Measurements from ENCODE around the gene RDH13. TPM values are rescaled to one million over a fixed set of nuclear protein-coding genes. Genes with fewer than 3 reads are reported as not detected.
"Not testable (repeated sequence)": the region's sequence is repeated elsewhere in the genome, so short reads cannot be mapped to it uniquely, and the experiment has no call there.

The RDH13 gene
- total RNA-seq, 2 donors from 2014 or later = 11.5 to 13.8 TPM

DNA sequence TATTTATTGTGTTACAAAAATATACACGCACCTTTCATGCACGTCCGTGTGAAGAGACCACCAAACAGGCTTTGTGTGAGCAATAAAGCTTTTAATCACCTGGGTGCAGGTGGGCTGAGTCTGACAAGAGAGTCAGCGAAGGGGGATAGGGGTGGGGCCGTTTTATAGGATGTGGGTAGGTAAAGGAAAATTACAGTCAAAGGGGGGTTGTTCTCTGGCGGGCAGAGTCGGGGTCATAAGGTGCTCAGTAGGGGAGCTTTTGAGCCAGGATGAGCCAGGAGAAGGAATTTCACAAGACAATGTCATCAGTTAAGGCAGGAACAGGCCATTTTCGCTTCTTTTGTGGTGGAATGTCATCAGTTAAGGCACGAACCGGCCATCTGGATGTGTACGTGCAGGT, 56.2 kb downstream of the RDH13 start:
- not testable (repeated sequence) for H3K27ac Mint-ChIP-seq; ATAC-seq (replicated peaks in 1 of 2); H3K27me3 Mint-ChIP-seq (ENCODE audit: low read depth); DNase-seq
- Mint-ChIP-seq H3K9me3 (peaks cover 27 to 31% of the 10 kb centered on the region in 2 donors), H3K4me1 (ENCODE audit: low read depth) (peaks cover 17% of the 10 kb centered on the region), H3K36me3 (ENCODE audit: insufficient read depth in 2 of 2) (peaks cover 39 to 54% of the 10 kb centered on the region in 2 donors), H3K4me3 (peak overlapping the region; percentile 25 to 52)

DNA sequence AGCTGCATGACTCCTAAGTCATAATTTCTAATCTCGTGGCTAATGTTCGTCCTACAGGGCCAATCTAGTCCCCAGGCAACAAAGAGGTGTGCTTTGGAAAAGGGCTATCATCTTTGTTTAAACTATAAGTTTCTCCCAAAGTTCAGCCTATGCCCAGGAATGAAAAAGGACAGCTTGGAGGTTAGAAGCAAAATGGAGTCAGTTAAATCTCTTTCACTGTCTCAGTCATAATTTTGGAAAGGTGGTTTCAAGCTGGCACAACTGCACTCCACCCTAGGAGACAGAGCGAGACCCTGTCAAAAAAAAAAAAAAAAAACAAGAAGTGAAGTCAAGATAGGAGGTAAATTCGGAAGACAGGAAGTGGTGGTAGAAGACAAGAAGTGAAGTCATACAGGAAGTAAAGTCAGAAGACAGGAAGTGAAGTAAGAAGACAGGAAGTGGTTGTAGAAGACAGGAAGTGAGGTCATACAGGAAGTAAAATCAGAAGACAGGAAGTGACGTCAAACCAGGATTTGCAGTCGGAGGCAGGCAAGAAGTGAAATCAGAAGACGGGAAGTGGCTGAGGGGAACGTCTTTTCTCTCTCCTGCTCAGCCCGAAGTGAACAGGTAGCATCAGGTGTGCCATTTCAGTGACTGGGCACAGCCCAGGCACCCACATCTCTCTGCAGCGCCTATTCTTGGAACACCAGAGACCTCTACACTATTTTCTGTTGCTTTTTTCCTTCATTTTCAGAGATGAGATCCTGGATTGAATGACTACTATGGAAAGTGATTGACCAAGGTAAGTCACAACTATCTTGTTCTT, 57.1 kb downstream of the RDH13 start:
- H3K27me3 Mint-ChIP-seq (ENCODE audit: low read depth) = no peaks in the 10 kb centered on the region
- DNase-seq = peak; percentile 43 to 53
- peak overlapping the region; percentile 63 to 77 for H3K4me3 Mint-ChIP-seq
- peaks cover 17% of the 10 kb centered on the region for H3K4me1 Mint-ChIP-seq (ENCODE audit: low read depth)
- peaks cover 38 to 50% of the 10 kb centered on the region in 2 donors for H3K36me3 Mint-ChIP-seq (ENCODE audit: insufficient read depth in 2 of 2)
- H3K27ac Mint-ChIP-seq = peak overlapping the region; percentile 61
- H3K9me3 Mint-ChIP-seq = peaks cover 27% of the 10 kb centered on the region in 2 donors
- ATAC-seq (replicated peaks in 1 of 2) = peak; percentile 99

DNA sequence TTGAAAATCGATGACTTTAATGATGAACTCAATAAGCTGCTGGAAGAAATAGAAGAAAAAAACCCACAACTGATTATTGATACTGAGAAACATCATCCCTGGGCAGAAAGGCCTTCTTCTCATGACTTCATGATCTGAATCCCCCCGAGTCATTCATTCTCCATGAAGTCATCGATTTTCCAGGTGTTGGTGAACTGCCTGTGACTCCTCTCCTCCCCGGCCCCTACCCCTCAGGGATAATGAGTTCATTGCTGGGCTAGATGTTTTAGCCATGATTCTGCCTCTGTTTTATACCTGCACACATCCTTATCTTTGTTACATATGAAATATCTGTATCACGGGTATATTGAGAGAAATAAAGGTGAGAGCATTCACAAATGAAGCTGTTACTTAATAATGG, 62.2 kb downstream of the RDH13 start:
- Mint-ChIP-seq H3K4me1 (ENCODE audit: low read depth) (peaks cover 2% of the 10 kb centered on the region), H3K9me3 (peaks cover 5 to 7% of the 10 kb centered on the region in 2 donors), H3K27me3 (ENCODE audit: low read depth) (no peaks in the 10 kb centered on the region), H3K36me3 (ENCODE audit: insufficient read depth in 2 of 2) (peaks cover 14 to 26% of the 10 kb centered on the region in 2 donors), H3K4me3 (no peak overlapping the region), H3K27ac (no peak overlapping the region)
- DNase-seq = no peak
- no peak for ATAC-seq (replicated peaks in 1 of 2)

DNA sequence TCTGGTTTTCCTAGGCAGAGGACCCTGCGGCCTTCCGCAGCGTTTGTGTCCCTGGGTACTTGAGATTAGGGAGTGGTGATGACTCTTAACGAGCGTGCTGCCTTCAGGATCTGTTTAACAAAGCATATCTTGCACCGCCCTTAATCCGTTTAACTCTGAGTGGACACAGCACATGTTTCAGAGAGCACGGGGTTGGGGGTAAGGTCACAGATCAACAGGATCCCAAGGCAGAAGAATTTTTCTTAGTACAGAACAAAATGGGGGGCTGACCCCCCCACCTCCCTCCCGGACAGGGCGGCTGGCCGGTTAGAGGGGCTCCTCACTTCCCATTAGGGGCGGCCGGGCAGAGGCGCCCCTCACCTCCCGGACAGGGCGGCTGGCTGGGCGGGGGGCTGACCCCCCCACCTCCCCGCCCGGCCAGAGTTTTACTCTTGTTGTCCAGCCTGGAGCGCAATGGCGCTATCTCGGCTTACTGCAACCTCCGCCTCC, 64.2 kb downstream of the RDH13 start:
- DNase-seq; H3K27me3 Mint-ChIP-seq (ENCODE audit: low read depth); H3K4me3 Mint-ChIP-seq; H3K4me1 Mint-ChIP-seq (ENCODE audit: low read depth); H3K9me3 Mint-ChIP-seq; H3K27ac Mint-ChIP-seq; H3K36me3 Mint-ChIP-seq (ENCODE audit: insufficient read depth in 2 of 2); ATAC-seq (replicated peaks in 1 of 2): not testable (repeated sequence)

DNA sequence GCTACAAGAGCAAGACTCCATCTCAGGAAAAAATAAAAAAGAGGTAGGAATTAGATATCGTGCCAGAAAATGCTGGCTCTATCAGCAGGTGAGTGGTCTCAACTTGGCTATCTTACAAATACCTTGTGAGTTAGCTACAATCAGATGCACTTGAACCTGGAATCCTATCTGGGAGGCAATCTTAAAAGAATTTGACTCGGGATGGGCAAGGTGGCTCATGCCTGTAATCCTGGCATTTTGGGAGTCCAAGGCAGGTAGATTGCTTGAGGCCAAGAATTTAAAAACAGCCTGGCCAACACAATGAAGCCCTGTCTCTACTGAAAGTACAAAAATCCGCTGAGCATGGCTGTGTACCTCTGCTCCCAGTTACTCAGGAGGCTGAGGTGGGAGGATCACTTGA, 67.4 kb downstream of the RDH13 start:
- Mint-ChIP-seq H3K4me3 (no peak overlapping the region), H3K36me3 (ENCODE audit: insufficient read depth in 2 of 2) (peaks cover 4 to 7% of the 10 kb centered on the region in 2 donors), H3K27me3 (ENCODE audit: low read depth) (no peaks in the 10 kb centered on the region), H3K4me1 (ENCODE audit: low read depth) (no peaks in the 10 kb centered on the region), H3K27ac (no peak overlapping the region), H3K9me3 (peaks cover 0 to 4% of the 10 kb centered on the region in 2 donors)
- ATAC-seq (replicated peaks in 1 of 2) = no peak
- DNase-seq = no peak

Other genes with a start within 250 kb of the RDH13 start
- gene KIR3DL1, start 246.7 kb downstream of the RDH13 start, total RNA-seq = under 1 TPM in 1 of 2 donors, not detected in 1; 0.21 TPM
- gene KIR2DS4, start 230.5 kb downstream of the RDH13 start, total RNA-seq = under 1 TPM; 0.24 to 0.88 TPM
- gene KIR3DL2, start 212.7 kb downstream of the RDH13 start, total RNA-seq = 1 to 10 TPM in 1 of 2 donors, under 1 TPM in 1; 0.89 to 4.4 TPM
- not detected for gene FCAR, start 188.9 kb downstream of the RDH13 start, total RNA-seq
- 1 to 10 TPM in 1 of 2 donors, under 1 TPM in 1; 0.53 to 4.1 TPM for gene NCR1, start 157.0 kb downstream of the RDH13 start, total RNA-seq
- gene NLRP7, start 115.6 kb downstream of the RDH13 start, total RNA-seq = not detected
- 1 to 10 TPM; 6.6 to 9.9 TPM for gene NLRP2, start 96.8 kb downstream of the RDH13 start, total RNA-seq
- gene GP6, start 24.9 kb downstream of the RDH13 start, total RNA-seq = under 1 TPM; 0.24 to 0.39 TPM
- 1 to 10 TPM; 3.8 to 5.3 TPM for gene EPS8L1, start 12.7 kb upstream of the RDH13 start, total RNA-seq
- 10 to 100 TPM; 65.7 to 71.6 TPM for gene PPP1R12C, start 54.5 kb upstream of the RDH13 start, total RNA-seq
- 1 to 10 TPM in 1 of 2 donors, under 1 TPM in 1; 0.49 to 1.3 TPM for gene TNNT1, start 86.1 kb upstream of the RDH13 start, total RNA-seq
- gene TNNI3, start 94.6 kb upstream of the RDH13 start, total RNA-seq = under 1 TPM in 1 of 2 donors, not detected in 1; 0.91 TPM
- gene DNAAF3, start 103.5 kb upstream of the RDH13 start, total RNA-seq = under 1 TPM; 0.46 TPM
- 1 to 10 TPM in 1 of 2 donors, under 1 TPM in 1; 0.44 to 1.9 TPM for gene SYT5, start 117.1 kb upstream of the RDH13 start, total RNA-seq
- gene PTPRH, start 146.4 kb upstream of the RDH13 start, total RNA-seq = not detected
- gene TMEM86B, start 165.6 kb upstream of the RDH13 start, total RNA-seq = 10 to 100 TPM in 1 of 2 donors, 1 to 10 TPM in 1; 8.5 to 12.8 TPM
- gene PPP6R1, start 195.9 kb upstream of the RDH13 start, total RNA-seq = 100 to 1,000 TPM; 177 to 202 TPM
- 10 to 100 TPM; 23.9 to 31.1 TPM for gene HSPBP1, start 217.0 kb upstream of the RDH13 start, total RNA-seq
- gene BRSK1, start 220.8 kb upstream of the RDH13 start, total RNA-seq = 10 to 100 TPM; 13.0 to 19.6 TPM